ENCODE measurements around the gene DNAJB9.

The DNAJB9 gene

DNA sequence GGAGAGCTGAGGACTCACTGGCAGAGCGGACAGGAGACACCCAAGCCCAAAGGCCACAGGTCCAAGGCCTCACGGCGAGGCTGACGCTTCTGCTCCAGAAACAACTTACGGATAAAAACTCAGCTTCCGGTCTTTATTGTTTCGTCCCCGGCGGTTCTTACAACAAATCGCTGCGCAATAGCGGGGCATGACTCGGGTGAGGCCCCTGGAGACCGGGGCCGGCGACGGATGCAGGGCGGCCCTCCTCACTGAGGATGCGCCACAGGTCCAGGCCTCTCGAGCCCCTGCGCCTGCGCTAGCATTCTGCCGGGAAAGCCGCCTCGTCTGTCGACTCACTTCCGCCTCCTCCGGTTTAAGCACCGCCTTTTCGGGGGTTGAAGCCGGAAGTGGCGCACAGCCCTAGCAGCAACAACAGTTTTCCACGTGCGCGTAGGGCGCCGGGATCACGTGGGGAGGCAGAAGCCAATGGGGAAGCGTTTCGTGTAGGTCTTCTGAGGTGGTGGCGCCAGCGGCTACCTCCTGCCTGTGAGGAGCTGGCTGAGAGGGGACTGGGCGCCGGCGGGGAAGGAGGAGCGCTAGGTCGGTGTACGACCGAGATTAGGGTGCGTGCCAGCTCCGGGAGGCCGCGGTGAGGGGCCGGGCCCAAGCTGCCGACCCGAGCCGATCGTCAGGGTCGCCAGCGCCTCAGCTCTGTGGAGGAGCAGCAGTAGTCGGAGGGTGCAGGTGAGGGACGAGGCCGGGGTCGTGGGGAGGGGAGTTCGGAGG, at the start of gene DNAJB9, which contains the start of gene THAP5 (continued):
- TF ChIP-seq PRDM2 (tag by site-specific recombination; IDR thresholded peaks at IDR 0.05; ENCODE audit: borderline replicate concordance), result no peak
- peak; percentile 50; the same call in 1 of the 2 replicates for TF ChIP-seq ZNF610 (tag by site-specific recombination; IDR thresholded peaks at IDR 0.05; ENCODE audit: borderline replicate concordance)
- TF ChIP-seq GLI4 (tag by site-specific recombination; IDR thresholded peaks at IDR 0.05), result peak; percentile 75; the same call in 1 of the 2 replicates
- TF ChIP-seq ZNF112 (tag by site-specific recombination; IDR thresholded peaks at IDR 0.05), result no peak
- peak; percentile 38; the same call in 1 of the 2 replicates for TF ChIP-seq ZNF24 (tag by site-specific recombination; IDR thresholded peaks at IDR 0.05)
- TF ChIP-seq, protein P1, sequence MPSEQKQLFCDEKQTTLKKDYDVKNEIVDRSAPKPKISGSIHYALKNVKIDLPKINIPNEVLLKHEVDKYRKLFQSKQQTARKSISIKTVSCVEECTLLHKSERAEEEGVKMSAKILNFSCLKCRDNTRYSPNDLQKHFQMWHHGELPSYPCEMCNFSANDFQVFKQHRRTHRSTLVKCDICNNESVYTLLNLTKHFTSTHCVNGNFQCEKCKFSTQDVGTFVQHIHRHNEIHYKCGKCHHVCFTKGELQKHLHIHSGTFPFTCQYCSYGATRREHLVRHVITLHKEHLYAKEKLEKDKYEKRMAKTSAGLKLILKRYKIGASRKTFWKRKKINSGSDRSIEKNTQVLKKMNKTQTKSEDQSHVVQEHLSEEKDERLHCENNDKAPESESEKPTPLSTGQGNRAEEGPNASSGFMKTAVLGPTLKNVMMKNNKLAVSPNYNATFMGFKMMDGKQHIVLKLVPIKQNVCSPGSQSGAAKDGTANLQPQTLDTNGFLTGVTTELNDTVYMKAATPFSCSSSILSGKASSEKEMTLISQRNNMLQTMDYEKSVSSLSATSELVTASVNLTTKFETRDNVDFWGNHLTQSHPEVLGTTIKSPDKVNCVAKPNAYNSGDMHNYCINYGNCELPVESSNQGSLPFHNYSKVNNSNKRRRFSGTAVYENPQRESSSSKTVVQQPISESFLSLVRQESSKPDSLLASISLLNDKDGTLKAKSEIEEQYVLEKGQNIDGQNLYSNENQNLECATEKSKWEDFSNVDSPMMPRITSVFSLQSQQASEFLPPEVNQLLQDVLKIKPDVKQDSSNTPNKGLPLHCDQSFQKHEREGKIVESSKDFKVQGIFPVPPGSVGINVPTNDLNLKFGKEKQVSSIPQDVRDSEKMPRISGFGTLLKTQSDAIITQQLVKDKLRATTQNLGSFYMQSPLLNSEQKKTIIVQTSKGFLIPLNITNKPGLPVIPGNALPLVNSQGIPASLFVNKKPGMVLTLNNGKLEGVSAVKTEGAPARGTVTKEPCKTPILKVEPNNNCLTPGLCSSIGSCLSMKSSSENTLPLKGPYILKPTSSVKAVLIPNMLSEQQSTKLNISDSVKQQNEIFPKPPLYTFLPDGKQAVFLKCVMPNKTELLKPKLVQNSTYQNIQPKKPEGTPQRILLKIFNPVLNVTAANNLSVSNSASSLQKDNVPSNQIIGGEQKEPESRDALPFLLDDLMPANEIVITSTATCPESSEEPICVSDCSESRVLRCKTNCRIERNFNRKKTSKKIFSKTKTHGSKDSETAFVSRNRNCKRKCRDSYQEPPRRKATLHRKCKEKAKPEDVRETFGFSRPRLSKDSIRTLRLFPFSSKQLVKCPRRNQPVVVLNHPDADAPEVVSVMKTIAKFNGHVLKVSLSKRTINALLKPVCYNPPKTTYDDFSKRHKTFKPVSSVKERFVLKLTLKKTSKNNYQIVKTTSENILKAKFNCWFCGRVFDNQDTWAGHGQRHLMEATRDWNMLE (tag by site-specific recombination; conservative IDR thresholded peaks at IDR 0.05; ENCODE audit: low read depth), result peak; percentile 61
- TF ChIP-seq ZNF837 (tag by site-specific recombination; IDR thresholded peaks at IDR 0.05), result no peak
- TF ChIP-seq TSHZ1 (tag by site-specific recombination; IDR thresholded peaks at IDR 0.05; ENCODE audit: borderline replicate concordance), result no peak
- peak; percentile 79 for TF ChIP-seq HIC1 (tag by site-specific recombination; IDR thresholded peaks at IDR 0.05)
- TF ChIP-seq ZNF23 (tag by site-specific recombination; IDR thresholded peaks at IDR 0.05; ENCODE audit: borderline replicate concordance), result no peak
- TF ChIP-seq HOXD13 (CRISPR knock-in tag; IDR thresholded peaks at IDR 0.05; ENCODE audit: borderline replicate concordance), result 0 out of 2 replicates have a peak, but pooled peaks have one; percentile 40
- no peak for TF ChIP-seq ZNF114 (tag by site-specific recombination; IDR thresholded peaks at IDR 0.05)
- no peak for TF ChIP-seq ZNF354C (tag by site-specific recombination; IDR thresholded peaks at IDR 0.05; ENCODE audit: borderline replicate concordance, low read depth)
- TF ChIP-seq ZXDB (tag by site-specific recombination; IDR thresholded peaks at IDR 0.05), result peak; percentile 98
- TF ChIP-seq SP7 (tag by site-specific recombination; IDR thresholded peaks at IDR 0.05), result peak; percentile 44
- TF ChIP-seq ZNF791 (tag by site-specific recombination; IDR thresholded peaks at IDR 0.05), result no peak
- peak; percentile 82 for TF ChIP-seq ZNF341 (tag by site-specific recombination; IDR thresholded peaks at IDR 0.05; ENCODE audit: low read depth)
- no peak for TF ChIP-seq ZNF157 (tag by site-specific recombination; IDR thresholded peaks at IDR 0.05)
- no peak for TF ChIP-seq ZNF48 (tag by site-specific recombination; IDR thresholded peaks at IDR 0.05)
- TF ChIP-seq ZNF488 (tag by site-specific recombination; IDR thresholded peaks at IDR 0.05), result no peak
- no peak for TF ChIP-seq BCL11B (tag by site-specific recombination; IDR thresholded peaks at IDR 0.05; ENCODE audit: low read depth)
